Measurements from ENCODE around the gene TOP1. TPM values are rescaled to one million over a fixed set of nuclear protein-coding genes. Genes with fewer than 3 reads are reported as not detected.

TOP1 gene
- total RNA-seq, 1 experiment from 2014 or later, result 144 TPM

DNA sequence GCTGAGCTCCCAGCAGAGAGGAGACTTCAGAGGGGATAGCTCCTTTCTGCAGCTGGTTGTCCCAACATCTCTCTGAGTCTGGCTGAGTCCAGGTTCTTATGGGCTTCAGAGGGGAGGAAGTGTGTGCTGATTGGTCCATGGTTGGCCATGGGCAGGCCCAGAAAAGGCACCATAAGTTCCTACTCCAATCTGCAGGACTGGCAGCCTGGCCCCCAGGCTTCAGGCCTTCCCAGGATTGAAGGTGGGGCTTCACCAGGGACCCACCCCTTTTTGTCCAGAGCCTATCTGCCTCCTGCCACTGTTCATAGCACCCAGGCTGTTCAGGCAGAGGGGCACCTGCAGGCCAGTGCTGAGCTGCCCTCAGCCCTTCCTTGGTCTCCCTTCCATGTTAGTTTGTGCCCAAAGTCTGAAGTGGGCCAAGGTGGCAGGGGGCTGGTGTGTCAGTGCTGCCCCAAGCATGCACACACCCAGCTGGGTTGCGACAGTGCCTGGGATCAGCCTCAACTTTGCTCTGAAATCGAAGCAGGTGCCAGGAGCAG is 21.6 kb upstream of the TOP1 start:
- H3K36me3 Mint-ChIP-seq (ENCODE audit: insufficient read depth, unreplicated experiment), result peaks cover 28% of the 10 kb centered on the region
- no peak overlapping the region for H3K27ac Mint-ChIP-seq (ENCODE audit: unreplicated experiment)
- H3K27me3 Mint-ChIP-seq (ENCODE audit: insufficient read depth, unreplicated experiment), result no peaks in the 10 kb centered on the region
- H3K4me1 Mint-ChIP-seq (ENCODE audit: low read depth, unreplicated experiment), result peaks cover 61% of the 10 kb centered on the region
- Histone ChIP-seq H3K4me1 (peaks cover 67% of the 10 kb centered on the region), H3K27me3 (replicated peaks; ENCODE audit: control insufficient read depth, insufficient read depth, low read length) (no peaks in the 10 kb centered on the region), H3K4me3 (ENCODE audit: low read depth, low read length) (no peak overlapping the region), H3K36me3 (ENCODE audit: control insufficient read depth, insufficient read depth, low read length) (no peaks in the 10 kb centered on the region), H3K9me3 (peaks cover 20% of the 10 kb centered on the region)
- ChIA-PET POLR2A (no interaction called here), CTCF (interaction anchor here (1.9 kb wide), 1 partner anchor 16 kb away, joined by 5 read pairs; no protein-coding TSS in a partner anchor)
- no TSS peak for BruUV-seq (replicated peaks)
- peaks cover 13% of the 10 kb centered on the region for H3K9me3 Mint-ChIP-seq (ENCODE audit: unreplicated experiment)
- no peak overlapping the region for H3K4me3 Mint-ChIP-seq (ENCODE audit: unreplicated experiment)
- no peak for DNase-seq
- TF ChIP-seq, protein P1, sequence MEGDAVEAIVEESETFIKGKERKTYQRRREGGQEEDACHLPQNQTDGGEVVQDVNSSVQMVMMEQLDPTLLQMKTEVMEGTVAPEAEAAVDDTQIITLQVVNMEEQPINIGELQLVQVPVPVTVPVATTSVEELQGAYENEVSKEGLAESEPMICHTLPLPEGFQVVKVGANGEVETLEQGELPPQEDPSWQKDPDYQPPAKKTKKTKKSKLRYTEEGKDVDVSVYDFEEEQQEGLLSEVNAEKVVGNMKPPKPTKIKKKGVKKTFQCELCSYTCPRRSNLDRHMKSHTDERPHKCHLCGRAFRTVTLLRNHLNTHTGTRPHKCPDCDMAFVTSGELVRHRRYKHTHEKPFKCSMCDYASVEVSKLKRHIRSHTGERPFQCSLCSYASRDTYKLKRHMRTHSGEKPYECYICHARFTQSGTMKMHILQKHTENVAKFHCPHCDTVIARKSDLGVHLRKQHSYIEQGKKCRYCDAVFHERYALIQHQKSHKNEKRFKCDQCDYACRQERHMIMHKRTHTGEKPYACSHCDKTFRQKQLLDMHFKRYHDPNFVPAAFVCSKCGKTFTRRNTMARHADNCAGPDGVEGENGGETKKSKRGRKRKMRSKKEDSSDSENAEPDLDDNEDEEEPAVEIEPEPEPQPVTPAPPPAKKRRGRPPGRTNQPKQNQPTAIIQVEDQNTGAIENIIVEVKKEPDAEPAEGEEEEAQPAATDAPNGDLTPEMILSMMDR (IDR thresholded peaks at IDR 0.05; ENCODE audit: insufficient read depth in 1 of 2, low read depth in 1 of 2, low read length in 1 of 2, severe bottlenecking in 1 of 2, unreplicated experiment in 1 of 2), result no peak
- intact Hi-C loops (cut with micrococcal nuclease; ENCODE audit: unreplicated experiment), result no loop called here

DNA sequence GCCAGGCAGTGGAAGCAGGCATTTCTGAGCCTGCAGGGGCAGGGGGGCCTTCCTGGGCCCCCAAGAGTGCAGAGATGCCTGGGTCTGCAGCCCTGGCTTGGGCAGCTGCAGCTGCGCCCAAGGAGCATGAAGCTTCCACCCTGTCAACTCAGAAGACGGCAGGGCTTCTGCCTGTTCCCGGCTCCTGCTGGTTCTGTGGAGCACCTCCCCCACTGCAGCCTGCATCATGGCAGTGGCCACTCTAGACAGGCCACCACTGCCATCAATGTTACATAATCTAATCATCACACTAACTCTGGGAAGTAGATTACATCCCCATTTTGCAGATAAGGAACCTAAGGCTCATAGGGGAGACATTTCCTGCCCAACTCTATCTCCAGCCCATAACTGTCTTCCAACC is 21.1 kb upstream of the TOP1 start:
- Mint-ChIP-seq H3K4me3 (ENCODE audit: unreplicated experiment) (no peak overlapping the region), H3K36me3 (ENCODE audit: insufficient read depth, unreplicated experiment) (peaks cover 28% of the 10 kb centered on the region), H3K27me3 (ENCODE audit: insufficient read depth, unreplicated experiment) (no peaks in the 10 kb centered on the region), H3K27ac (ENCODE audit: unreplicated experiment) (peak overlapping the region; percentile 13), H3K4me1 (ENCODE audit: low read depth, unreplicated experiment) (peaks cover 66% of the 10 kb centered on the region), H3K9me3 (ENCODE audit: unreplicated experiment) (peaks cover 13% of the 10 kb centered on the region)
- BruUV-seq (replicated peaks), result no TSS peak
- Histone ChIP-seq H3K9me3 (peaks cover 20% of the 10 kb centered on the region), H3K4me3 (ENCODE audit: low read depth, low read length) (no peak overlapping the region), H3K27me3 (replicated peaks; ENCODE audit: control insufficient read depth, insufficient read depth, low read length) (no peaks in the 10 kb centered on the region), H3K4me1 (peaks cover 68% of the 10 kb centered on the region), H3K36me3 (ENCODE audit: control insufficient read depth, insufficient read depth, low read length) (no peaks in the 10 kb centered on the region)
- ChIA-PET CTCF (no interaction called here), POLR2A (no interaction called here)
- TF ChIP-seq, protein P1 (IDR thresholded peaks at IDR 0.05; ENCODE audit: insufficient read depth in 1 of 2, low read depth in 1 of 2, low read length in 1 of 2, severe bottlenecking in 1 of 2, unreplicated experiment in 1 of 2), result no peak
- no peak for DNase-seq
- intact Hi-C loops (cut with micrococcal nuclease; ENCODE audit: unreplicated experiment), result no loop called here

DNA sequence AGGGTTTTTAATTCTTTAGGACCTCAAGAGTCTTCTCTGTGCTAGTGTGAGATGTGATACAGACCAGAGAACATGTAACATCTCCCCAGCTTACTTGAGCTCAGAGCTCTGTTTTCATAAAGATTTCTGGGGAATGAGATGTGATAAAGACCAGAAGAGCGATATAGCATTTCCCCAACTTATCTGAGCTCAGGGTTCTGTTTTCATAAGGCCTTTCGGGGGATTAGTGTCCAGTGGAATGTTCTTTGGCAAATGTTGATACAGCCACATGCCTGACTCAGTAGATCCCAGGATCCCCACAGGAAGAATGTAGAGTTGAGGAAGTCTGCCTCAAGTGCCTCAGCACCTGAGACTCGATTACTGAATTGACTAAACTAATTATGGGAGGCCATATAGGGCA is 18.7 kb upstream of the TOP1 start:
- H3K4me1 Mint-ChIP-seq (ENCODE audit: low read depth, unreplicated experiment), result peaks cover 54% of the 10 kb centered on the region
- H3K27ac Mint-ChIP-seq (ENCODE audit: unreplicated experiment), result peak overlapping the region; percentile 60
- BruUV-seq (replicated peaks), result no TSS peak
- peaks cover 13% of the 10 kb centered on the region for H3K9me3 Mint-ChIP-seq (ENCODE audit: unreplicated experiment)
- peak overlapping the region; percentile 15 for H3K4me3 Mint-ChIP-seq (ENCODE audit: unreplicated experiment)
- Histone ChIP-seq H3K4me1 (peaks cover 51% of the 10 kb centered on the region), H3K4me3 (ENCODE audit: low read depth, low read length) (no peak overlapping the region), H3K27me3 (replicated peaks; ENCODE audit: control insufficient read depth, insufficient read depth, low read length) (no peaks in the 10 kb centered on the region), H3K36me3 (ENCODE audit: control insufficient read depth, insufficient read depth, low read length) (no peaks in the 10 kb centered on the region), H3K9me3 (peaks cover 20% of the 10 kb centered on the region)
- ChIA-PET POLR2A (interaction anchor here (0.6 to 1.1 kb wide), 3 partner anchors 18 to 1621 kb away, joined by 4 to 14 read pairs (median 6); partner anchors contain the start of gene TOP1), CTCF (interaction anchor here (0.6 to 2.5 kb wide), 11 partner anchors 9 to 125 kb away, joined by 3 to 47 read pairs (median 4); no protein-coding TSS in a partner anchor)
- peaks cover 17% of the 10 kb centered on the region for H3K36me3 Mint-ChIP-seq (ENCODE audit: insufficient read depth, unreplicated experiment)
- intact Hi-C loops (cut with micrococcal nuclease; ENCODE audit: unreplicated experiment), result loop anchor here (1.0 to 2.0 kb wide), 3 partner anchors 8 to 20 kb away; partner anchors contain the start of gene TOP1
- no peaks in the 10 kb centered on the region for H3K27me3 Mint-ChIP-seq (ENCODE audit: insufficient read depth, unreplicated experiment)
- DNase-seq, result peak; percentile 78 to 80
- TF ChIP-seq, protein P1 (IDR thresholded peaks at IDR 0.05; ENCODE audit: insufficient read depth in 1 of 2, low read depth in 1 of 2, low read length in 1 of 2, severe bottlenecking in 1 of 2, unreplicated experiment in 1 of 2), result no peak
